Thyroid gland (tissue), 4 donors: ENCODE data around the gene LRRFIP1.

ENCODE experiments used
- CTCF ChIP-seq, 6 experiments: fragments of 200-600 bp in 3 of 6; fragments of 450-650 bp in 3 of 6; sonication (generic) in 3 of 6; IDR thresholded peaks; one replicate each; pipeline ENCODE4 v1.5.1; 2016 to 2019; ENCODE audit warnings: antibody characterized with exemption in 6 of 6, mild to moderate bottlenecking in 2 of 6, inconsistent platforms in 1 of 6, moderate library complexity in 1 of 6
- POLR2A ChIP-seq, 2 donors: fragments of 450-650 bp; IDR thresholded peaks; one replicate each; pipeline ENCODE4 v1.6.1; 2017; ENCODE audit warnings: antibody characterized with exemption in 2 of 2, mild to moderate bottlenecking in 2 of 2, moderate library complexity in 1 of 2

- TF ChIP-seq CTCF (IDR thresholded peaks at IDR 0.05) (no peak), POLR2A (IDR thresholded peaks at IDR 0.05) (no peak)
Observed at GRCh38 chr2:237737196-237737865, 109.9 kb downstream of the LRRFIP1 start.
